COR-L47 (cell line): Measurements from ENCODE around the gene RTN4R.
A peak's percentile ranks its signal among the peaks of the same experiment; 100 is the strongest.

Source experiments
- DNase-seq: peaks from one replicate; lab custom pipeline; 2025; lab: John Stamatoyannopoulos, UW

Gene RTN4R

GRCh38 chr22:20228939-20229272, 39.2 kb downstream of the RTN4R start:
- no peak for DNase-seq

GRCh38 chr22:20228055-20228938, 39.8 kb downstream of the RTN4R start:
- no peak for DNase-seq

- DNase-seq, result no peak
Observed at GRCh38 chr22:20227363-20227762, 40.8 kb downstream of the RTN4R start.

- no peak for DNase-seq
Observed at GRCh38 chr22:20226760-20227350, 41.3 kb downstream of the RTN4R start.

GRCh38 chr22:20226077-20226716, 41.9 kb downstream of the RTN4R start:
- no peak for DNase-seq

GRCh38 chr22:20225693-20225966, 42.5 kb downstream of the RTN4R start:
- no peak for DNase-seq

GRCh38 chr22:20224917-20225692, 43.0 kb downstream of the RTN4R start:
- DNase-seq, result no peak

GRCh38 chr22:20224256-20224626, 43.9 kb downstream of the RTN4R start:
- no peak for DNase-seq

- peak; percentile 88 for DNase-seq
Observed at GRCh38 chr22:20223421-20224255, 44.5 kb downstream of the RTN4R start.

- peak; percentile 53 for DNase-seq
Observed at GRCh38 chr22:20222764-20223420, 45.2 kb downstream of the RTN4R start.

- no peak for DNase-seq
Observed at GRCh38 chr22:20221421-20222340, 46.4 kb downstream of the RTN4R start.

- DNase-seq, result no peak
Observed at GRCh38 chr22:20220629-20221026, 47.5 kb downstream of the RTN4R start.

GRCh38 chr22:20219667-20220628, 48.2 kb downstream of the RTN4R start:
- DNase-seq, result no peak

GRCh38 chr22:20218987-20219386, 49.1 kb downstream of the RTN4R start:
- DNase-seq, result no peak

- DNase-seq, result no peak
Observed at GRCh38 chr22:20218326-20218872, 49.7 kb downstream of the RTN4R start.

- no peak for DNase-seq
Observed at GRCh38 chr22:20217563-20217962, 50.6 kb downstream of the RTN4R start.

- DNase-seq, result no peak
Observed at GRCh38 chr22:20216863-20217499, 51.1 kb downstream of the RTN4R start.

GRCh38 chr22:20215742-20216141, 52.4 kb downstream of the RTN4R start:
- DNase-seq, result no peak
